ENCODE measurements around the gene PIKFYVE.

GRCh38 chr2:208234786-208235185, 31.3 kb upstream of the PIKFYVE start:
- TF ChIP-seq CTCF (IDR thresholded peaks at IDR 0.05; ENCODE audit: low read depth, low read length) = no peak
- TF ChIP-seq EZH2phosphoT487 (IDR thresholded peaks at IDR 0.05; ENCODE audit: low read depth) = no peak

Data from OCI-LY3 (cell line).